Hepatocyte (in vitro differentiated cells): ENCODE data around the gene MCM7. TPM values are rescaled to one million over a fixed set of nuclear protein-coding genes. Genes with fewer than 3 reads are reported as not detected.

Experiments
- DNase-seq: peaks from one replicate; pipeline ENCODE4 v3.0.0-alpha.2; 2016; ENCODE audit warnings: low spot score
- H2AFZ ChIP-seq: fragments of 200-600 bp; sonication (generic); 2 replicates; pipeline ENCODE4 v1.6.0; 2016; ENCODE audit warnings: antibody characterized with exemption, mild to moderate bottlenecking
- H3K27ac ChIP-seq: fragments of 200-600 bp; sonication (generic); 2 replicates; pipeline ENCODE4 v1.5.1; 2016; ENCODE audit warnings: mild to moderate bottlenecking
- H3K27me3 ChIP-seq: fragments of 200-600 bp; sonication (generic); 2 replicates; pipeline ENCODE4 v1.6.1; 2016
- H3K36me3 ChIP-seq: fragments of 200-600 bp; sonication (generic); replicated peaks from 2 replicates; pipeline ENCODE4 v1.5.1; 2016; ENCODE audit warnings: low read depth; ENCODE audit not compliant: insufficient read depth
- H3K4me1 ChIP-seq: fragments of 200-600 bp; sonication (generic); 2 replicates; pipeline ENCODE4 v1.5.1; 2016; ENCODE audit warnings: mild to moderate bottlenecking, moderate library complexity; ENCODE audit not compliant: insufficient read depth
- H3K4me2 ChIP-seq: fragments of 200-600 bp; sonication (generic); 2 replicates; pipeline ENCODE4 v1.6.0; 2016
- H3K4me3 ChIP-seq: fragments of 200-600 bp; sonication (generic); 2 replicates; pipeline ENCODE4 v1.5.1; 2016; ENCODE audit warnings: mild to moderate bottlenecking
- H3K79me2 ChIP-seq: fragments of 200-600 bp; sonication (generic); 2 replicates; pipeline ENCODE4 v1.6.0; 2017; ENCODE audit warnings: mild to moderate bottlenecking
- H3K9me2 ChIP-seq: fragments of 200-600 bp; sonication (generic); replicated peaks from 2 replicates; pipeline ENCODE4 v1.6.0; 2017; ENCODE audit warnings: mild to moderate bottlenecking; ENCODE audit not compliant: insufficient read depth
- H3K9me3 ChIP-seq: fragments of 200-600 bp; sonication (generic); 2 replicates; pipeline ENCODE4 v1.5.1; 2016; ENCODE audit warnings: low read depth, mild to moderate bottlenecking
- H4K20me1 ChIP-seq: fragments of 200-600 bp; sonication (generic); 2 replicates; pipeline ENCODE4 v1.6.0; 2016; ENCODE audit warnings: mild to moderate bottlenecking; ENCODE audit not compliant: insufficient read depth, poor library complexity, severe bottlenecking
- EZH2 ChIP-seq: fragments of 200-600 bp; sonication (generic); IDR thresholded peaks from 2 replicates; pipeline ENCODE4 v1.6.1; 2016; ENCODE audit warnings: antibody characterized with exemption, mild to moderate bottlenecking, borderline replicate concordance
- EZH2phosphoT487 ChIP-seq: fragments of 200-600 bp; sonication (generic); IDR thresholded peaks from one replicate; pipeline ENCODE4 v1.6.1; 2018; ENCODE audit warnings: antibody characterized with exemption, mild to moderate bottlenecking, low read depth, moderate library complexity; ENCODE audit not compliant: unreplicated experiment, severe bottlenecking
- WGBS: methylation state at CpG from one replicate; pipeline ENCODE4 v1.1.6; 2016; ENCODE audit warnings: low lambda C conversion rate; ENCODE audit errors: missing lambda C conversion rate; 5-methylcytosine and 5-hydroxymethylcytosine counted together
- polyA plus RNA-seq: library from polyadenylated mRNA; unstranded; fragments of >200 nt; fragmentation: Nextera tagmentation; extraction: Ambion mirVana; gene quantifications from 2 replicates; pipeline ENCODE4 v1.2.1, GENCODE V29; 2016
- total RNA-seq: library from RNA; depleted of rRNA; stranded (reverse); fragments of >200 nt; gene quantifications from 2 replicates; pipeline ENCODE4 v1.2.3, GENCODE V29; 2014
- TF ChIP-seq, protein P1 (sequence below): fragments of 200-600 bp; sonication (generic); IDR thresholded peaks from 2 replicates; pipeline ENCODE4 v1.5.1; 2016; ENCODE audit warnings: antibody characterized with exemption, mild to moderate bottlenecking; ENCODE audit not compliant: poor library complexity

MCM7 gene
- total and polyA plus RNA-seq, 2 experiments from 2014 or later = 42.1 to 49.3 TPM

- 98% methylated on average over 7 of the region's 7 CpGs for WGBS
- H2AFZ ChIP-seq = no peak overlapping the region
- peaks cover 20% of the 10 kb centered on the region for H3K4me1 ChIP-seq
- H3K4me3 ChIP-seq = no peak overlapping the region
- no peak for DNase-seq
- H3K9me3 ChIP-seq = peaks cover 44% of the 10 kb centered on the region
- H4K20me1 ChIP-seq = peaks cover 13% of the 10 kb centered on the region
- H3K4me2 ChIP-seq = no peak overlapping the region
- no peak overlapping the region for H3K27ac ChIP-seq
- H3K79me2 ChIP-seq = peaks cover 71% of the 10 kb centered on the region
- peaks cover 54% of the 10 kb centered on the region for H3K36me3 ChIP-seq
- no peaks in the 10 kb centered on the region for H3K27me3 ChIP-seq
- no peak for TF ChIP-seq EZH2
- no peak for TF ChIP-seq EZH2phosphoT487
- TF ChIP-seq, protein P1, sequence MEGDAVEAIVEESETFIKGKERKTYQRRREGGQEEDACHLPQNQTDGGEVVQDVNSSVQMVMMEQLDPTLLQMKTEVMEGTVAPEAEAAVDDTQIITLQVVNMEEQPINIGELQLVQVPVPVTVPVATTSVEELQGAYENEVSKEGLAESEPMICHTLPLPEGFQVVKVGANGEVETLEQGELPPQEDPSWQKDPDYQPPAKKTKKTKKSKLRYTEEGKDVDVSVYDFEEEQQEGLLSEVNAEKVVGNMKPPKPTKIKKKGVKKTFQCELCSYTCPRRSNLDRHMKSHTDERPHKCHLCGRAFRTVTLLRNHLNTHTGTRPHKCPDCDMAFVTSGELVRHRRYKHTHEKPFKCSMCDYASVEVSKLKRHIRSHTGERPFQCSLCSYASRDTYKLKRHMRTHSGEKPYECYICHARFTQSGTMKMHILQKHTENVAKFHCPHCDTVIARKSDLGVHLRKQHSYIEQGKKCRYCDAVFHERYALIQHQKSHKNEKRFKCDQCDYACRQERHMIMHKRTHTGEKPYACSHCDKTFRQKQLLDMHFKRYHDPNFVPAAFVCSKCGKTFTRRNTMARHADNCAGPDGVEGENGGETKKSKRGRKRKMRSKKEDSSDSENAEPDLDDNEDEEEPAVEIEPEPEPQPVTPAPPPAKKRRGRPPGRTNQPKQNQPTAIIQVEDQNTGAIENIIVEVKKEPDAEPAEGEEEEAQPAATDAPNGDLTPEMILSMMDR = no peak
- H3K9me2 ChIP-seq = no peaks in the 10 kb centered on the region
These were observed 26.4 kb downstream of the MCM7 start for GRCh38 chr7:100074841-100075240.

DNA sequence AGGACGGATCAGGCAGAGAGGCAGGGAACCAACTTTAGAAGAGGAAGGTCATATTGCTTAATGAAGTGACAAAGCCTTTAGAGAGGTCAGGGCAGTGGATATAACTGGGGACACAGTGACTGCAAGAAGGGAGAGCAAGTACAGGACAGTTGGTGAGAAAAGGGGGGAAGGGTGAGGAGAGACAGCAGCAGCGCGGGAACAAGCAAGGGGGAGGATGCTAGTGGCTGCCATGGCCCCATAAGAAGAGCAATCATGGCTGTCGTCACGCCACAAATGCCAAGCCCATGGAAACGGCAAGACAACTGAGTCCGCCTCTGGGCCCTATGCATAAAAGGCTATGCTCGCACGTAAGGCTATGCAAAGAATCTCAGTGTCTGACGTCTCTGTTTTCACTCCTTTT, 28.7 kb downstream of the MCM7 start:
- Histone ChIP-seq H3K9me3 (peaks cover 47% of the 10 kb centered on the region), H3K4me1 (peaks cover 2% of the 10 kb centered on the region), H3K79me2 (peaks cover 48% of the 10 kb centered on the region), H3K9me2 (no peaks in the 10 kb centered on the region), H3K4me2 (no peak overlapping the region), H3K27ac (no peak overlapping the region), H4K20me1 (no peaks in the 10 kb centered on the region), H3K4me3 (no peak overlapping the region), H3K36me3 (peaks cover 54% of the 10 kb centered on the region), H2AFZ (no peak overlapping the region), H3K27me3 (no peaks in the 10 kb centered on the region)
- DNase-seq = no peak
- 98% methylated on average over 10 of the region's 10 CpGs for WGBS
- no peak for TF ChIP-seq EZH2phosphoT487
- TF ChIP-seq, protein P1 = no peak
- no peak for TF ChIP-seq EZH2

GRCh38 chr7:100071018-100071723, 30.0 kb downstream of the MCM7 start:
- H3K4me2 ChIP-seq = no peak overlapping the region
- peaks cover 47% of the 10 kb centered on the region for H3K9me3 ChIP-seq
- over 99% methylated on average over 11 of the region's 11 CpGs for WGBS
- DNase-seq = no peak
- no peaks in the 10 kb centered on the region for H3K27me3 ChIP-seq
- H3K27ac ChIP-seq = no peak overlapping the region
- peaks cover 35% of the 10 kb centered on the region for H3K79me2 ChIP-seq
- no peaks in the 10 kb centered on the region for H3K4me1 ChIP-seq
- no peaks in the 10 kb centered on the region for H4K20me1 ChIP-seq
- no peak overlapping the region for H2AFZ ChIP-seq
- H3K36me3 ChIP-seq = peaks cover 45% of the 10 kb centered on the region
- H3K9me2 ChIP-seq = no peaks in the 10 kb centered on the region
- TF ChIP-seq EZH2 = no peak
- TF ChIP-seq, protein P1 = no peak
- TF ChIP-seq EZH2phosphoT487 = no peak
- no peak overlapping the region for H3K4me3 ChIP-seq

DNA sequence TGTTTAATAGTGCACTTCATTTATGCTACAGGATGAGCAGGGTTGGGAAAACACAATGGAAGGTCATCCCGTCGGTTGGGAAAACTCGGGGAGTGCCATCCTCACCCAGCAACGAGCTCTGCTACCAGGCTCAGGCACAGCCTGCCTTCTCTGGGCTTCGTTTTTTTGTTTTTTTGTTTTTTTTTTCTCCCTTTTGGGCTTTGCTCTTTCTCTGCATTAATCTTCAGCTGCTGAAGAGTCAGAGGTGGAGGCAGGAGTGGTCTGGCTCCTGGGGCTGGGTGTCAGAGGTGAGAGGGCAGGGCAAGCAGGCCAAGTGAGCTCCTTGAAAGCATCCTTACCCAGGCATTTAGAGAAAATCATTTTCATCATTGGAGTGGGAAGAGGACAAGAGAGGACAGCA, 31.2 kb downstream of the MCM7 start:
- WGBS = 99% methylated on average over 5 of the region's 5 CpGs
- TF ChIP-seq EZH2phosphoT487 = no peak
- TF ChIP-seq, protein P1 = no peak
- H3K4me2 ChIP-seq = no peak overlapping the region
- no peak overlapping the region for H3K4me3 ChIP-seq
- H3K79me2 ChIP-seq = peaks cover 23% of the 10 kb centered on the region
- no peaks in the 10 kb centered on the region for H3K9me2 ChIP-seq
- H3K36me3 ChIP-seq = peaks cover 39% of the 10 kb centered on the region
- no peak overlapping the region for H3K27ac ChIP-seq
- H3K9me3 ChIP-seq = peaks cover 47% of the 10 kb centered on the region
- no peaks in the 10 kb centered on the region for H3K27me3 ChIP-seq
- H3K4me1 ChIP-seq = no peaks in the 10 kb centered on the region
- no peak for DNase-seq
- H4K20me1 ChIP-seq = no peaks in the 10 kb centered on the region
- H2AFZ ChIP-seq = no peak overlapping the region
